GM12878 (cell line): ENCODE data around the gene MRTFA. TPM values are rescaled to one million over a fixed set of nuclear protein-coding genes. Genes with fewer than 3 reads are reported as not detected.

Experiments
- ASH2L ChIP-seq: fragments of 300-600, 200-600 bp; sonication (generic); IDR thresholded peaks from 2 replicates; pipeline ENCODE4 v1.6.1; 2017; ENCODE audit warnings: low read depth, mild to moderate bottlenecking, borderline replicate concordance
- CEBPB ChIP-seq, 2 experiments: fragments of 150-350 bp in 1 of 2; IDR thresholded peaks; 2 replicates each; pipeline ENCODE4 v1.6.1; 2012 to 2014; ENCODE audit warnings: low read depth in 2 of 2, low read length in 2 of 2, borderline replicate concordance in 1 of 2, inconsistent platforms in 1 of 2
- CEBPZ ChIP-seq: fragments of 150-350 bp; IDR thresholded peaks from 2 replicates; pipeline ENCODE4 v1.6.1; 2016; ENCODE audit warnings: low read depth, low read length
- DPF2 ChIP-seq: fragments of 450-650 bp; IDR thresholded peaks from 2 replicates; pipeline ENCODE4 v1.6.1; 2017; ENCODE audit warnings: mild to moderate bottlenecking
- EGR1 ChIP-seq, 2 experiments: IDR thresholded peaks; 1 replicate in 1 of 2; 2 replicates in 1 of 2; pipeline ENCODE4 v1.6.1; 2011 to 2012; ENCODE audit warnings: low read depth in 2 of 2, low read length in 2 of 2, borderline replicate concordance in 1 of 2, mild to moderate bottlenecking in 1 of 2, moderate library complexity in 1 of 2
- EZH2 ChIP-seq: IDR thresholded peaks from 2 replicates; pipeline ENCODE4 v1.6.1; 2012; ENCODE audit warnings: low read depth, mild to moderate bottlenecking, control low read depth, inconsistent platforms, low read length, borderline replicate concordance; ENCODE audit not compliant: control insufficient read depth
- HCFC1 ChIP-seq: fragments of 150-350 bp; IDR thresholded peaks from 2 replicates; pipeline ENCODE4 v1.6.1; 2014; ENCODE audit warnings: low read length
- IRF5 ChIP-seq: fragments of 450-650 bp; IDR thresholded peaks from 2 replicates; pipeline ENCODE4 v1.6.1; 2017; ENCODE audit warnings: borderline replicate concordance
- JUNB ChIP-seq: IDR thresholded peaks from 2 replicates; pipeline ENCODE4 v1.6.1; 2016; ENCODE audit warnings: antibody characterized with exemption, mild to moderate bottlenecking
- KLF5 ChIP-seq: fragments of 450-650 bp; IDR thresholded peaks from 2 replicates; pipeline ENCODE4 v1.6.1; 2014; ENCODE audit warnings: mild to moderate bottlenecking; ENCODE audit not compliant: partially characterized antibody
- NR2C1 ChIP-seq: fragments of 450-650 bp; IDR thresholded peaks from 2 replicates; pipeline ENCODE4 v1.6.1; 2017; ENCODE audit warnings: antibody characterized with exemption, mild to moderate bottlenecking, moderate library complexity
- PKNOX1 ChIP-seq: fragments of 450-650 bp; IDR thresholded peaks from 2 replicates; pipeline ENCODE4 v1.6.1; 2016; ENCODE audit warnings: mild to moderate bottlenecking
- RAD51 ChIP-seq: fragments of 450-650 bp; IDR thresholded peaks from 2 replicates; pipeline ENCODE4 v1.6.1; 2016; ENCODE audit warnings: moderate library complexity, mild to moderate bottlenecking, inconsistent platforms
- RB1 ChIP-seq: fragments of 450-650 bp; formaldehyde crosslinking; IDR thresholded peaks from 2 replicates; pipeline ENCODE4 v1.6.1; 2017; ENCODE audit warnings: mild to moderate bottlenecking, borderline replicate concordance
- STAT1 ChIP-seq: fragments of 450-650 bp; conservative IDR thresholded peaks from 2 replicates; pipeline ENCODE4 v1.6.1; 2014; ENCODE audit warnings: antibody characterized with exemption, mild to moderate bottlenecking
- TARDBP ChIP-seq: IDR thresholded peaks from 2 replicates; pipeline ENCODE4 v1.6.1; 2016; ENCODE audit warnings: borderline replicate concordance
- polyA plus RNA-seq, 11 experiments: library from polyadenylated mRNA; depleted of rRNA in 4 of 11; unstranded in 6 of 11; stranded (reverse) in 5 of 11; fragments of >200 nt; fragmentation: Nextera tagmentation in 4 of 11; fragmentation: Illumina TruSeq in 1 of 11; extraction: Ambion mirVana in 4 of 11; extraction: Trizol in 1 of 11; gene quantifications; 1 replicate in 1 of 11; 2 replicates in 10 of 11; pipeline versions ENCODE4 v1.2.1 to v1.2.3, GENCODE V29; 2011 to 2016; ENCODE audit warnings: inconsistent platforms in 2 of 11, missing spikeins in 2 of 11, low read depth in 1 of 11
- total RNA-seq, 4 experiments: library from RNA; depleted of rRNA in 3 of 4; stranded (reverse); fragments of >200 nt in 3 of 4; fragmentation: Illumina TruSeq in 1 of 4; extraction: Trizol in 1 of 4; gene quantifications; 2 replicates each; pipeline versions ENCODE4 v1.2.1 to v1.2.3, GENCODE V29; 2013 to 2021
- TF ChIP-seq, protein P1 (sequence below): fragments of 450-650 bp; IDR thresholded peaks from 2 replicates; pipeline ENCODE4 v1.6.1; 2018; ENCODE audit warnings: mild to moderate bottlenecking, low read depth, moderate library complexity; ENCODE audit not compliant: partially characterized antibody
- TF ChIP-seq, protein P2 (sequence below): fragments of 450-650 bp; IDR thresholded peaks from 2 replicates; pipeline ENCODE4 v1.6.1; 2017; ENCODE audit warnings: mild to moderate bottlenecking, low read depth, inconsistent platforms; ENCODE audit not compliant: poor library complexity, severe bottlenecking

MRTFA gene
- total and polyA plus RNA-seq, 10 of the 15 experiments (the other 5 are each of a cell fraction or from before 2014, with no cell fraction given): 2.0 to 63.9 (median 17.9) TPM

- TF ChIP-seq DPF2 (peak; percentile 49; the same call in 1 of the 2 replicates), HCFC1 (no peak), CEBPB (IDR thresholded peaks at IDR 0.05; ENCODE audit: borderline replicate concordance in 1 of 2, low read depth in 2 of 2, low read length in 2 of 2) (no peak), KLF5 (no peak), EGR1 (IDR thresholded peaks at IDR 0.05; ENCODE audit: borderline replicate concordance in 1 of 2, low read depth in 2 of 2, low read length in 2 of 2) (peak in 1 of 2 experiments; percentile 53; a peak in 2 of 3 replicates), IRF5 (no peak), JUNB (no peak), NR2C1 (no peak), STAT1 (no peak), CEBPZ (no peak), TARDBP (no peak), ASH2L (no peak), RAD51 (no peak), RB1 (no peak), EZH2 (no peak), PKNOX1 (peak; percentile 8; the same call in 1 of the 2 replicates)
- TF ChIP-seq, protein P1, sequence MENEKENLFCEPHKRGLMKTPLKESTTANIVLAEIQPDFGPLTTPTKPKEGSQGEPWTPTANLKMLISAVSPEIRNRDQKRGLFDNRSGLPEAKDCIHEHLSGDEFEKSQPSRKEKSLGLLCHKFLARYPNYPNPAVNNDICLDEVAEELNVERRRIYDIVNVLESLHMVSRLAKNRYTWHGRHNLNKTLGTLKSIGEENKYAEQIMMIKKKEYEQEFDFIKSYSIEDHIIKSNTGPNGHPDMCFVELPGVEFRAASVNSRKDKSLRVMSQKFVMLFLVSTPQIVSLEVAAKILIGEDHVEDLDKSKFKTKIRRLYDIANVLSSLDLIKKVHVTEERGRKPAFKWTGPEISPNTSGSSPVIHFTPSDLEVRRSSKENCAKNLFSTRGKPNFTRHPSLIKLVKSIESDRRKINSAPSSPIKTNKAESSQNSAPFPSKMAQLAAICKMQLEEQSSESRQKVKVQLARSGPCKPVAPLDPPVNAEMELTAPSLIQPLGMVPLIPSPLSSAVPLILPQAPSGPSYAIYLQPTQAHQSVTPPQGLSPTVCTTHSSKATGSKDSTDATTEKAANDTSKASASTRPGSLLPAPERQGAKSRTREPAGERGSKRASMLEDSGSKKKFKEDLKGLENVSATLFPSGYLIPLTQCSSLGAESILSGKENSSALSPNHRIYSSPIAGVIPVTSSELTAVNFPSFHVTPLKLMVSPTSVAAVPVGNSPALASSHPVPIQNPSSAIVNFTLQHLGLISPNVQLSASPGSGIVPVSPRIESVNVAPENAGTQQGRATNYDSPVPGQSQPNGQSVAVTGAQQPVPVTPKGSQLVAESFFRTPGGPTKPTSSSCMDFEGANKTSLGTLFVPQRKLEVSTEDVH: no peak
- TF ChIP-seq, protein P2, sequence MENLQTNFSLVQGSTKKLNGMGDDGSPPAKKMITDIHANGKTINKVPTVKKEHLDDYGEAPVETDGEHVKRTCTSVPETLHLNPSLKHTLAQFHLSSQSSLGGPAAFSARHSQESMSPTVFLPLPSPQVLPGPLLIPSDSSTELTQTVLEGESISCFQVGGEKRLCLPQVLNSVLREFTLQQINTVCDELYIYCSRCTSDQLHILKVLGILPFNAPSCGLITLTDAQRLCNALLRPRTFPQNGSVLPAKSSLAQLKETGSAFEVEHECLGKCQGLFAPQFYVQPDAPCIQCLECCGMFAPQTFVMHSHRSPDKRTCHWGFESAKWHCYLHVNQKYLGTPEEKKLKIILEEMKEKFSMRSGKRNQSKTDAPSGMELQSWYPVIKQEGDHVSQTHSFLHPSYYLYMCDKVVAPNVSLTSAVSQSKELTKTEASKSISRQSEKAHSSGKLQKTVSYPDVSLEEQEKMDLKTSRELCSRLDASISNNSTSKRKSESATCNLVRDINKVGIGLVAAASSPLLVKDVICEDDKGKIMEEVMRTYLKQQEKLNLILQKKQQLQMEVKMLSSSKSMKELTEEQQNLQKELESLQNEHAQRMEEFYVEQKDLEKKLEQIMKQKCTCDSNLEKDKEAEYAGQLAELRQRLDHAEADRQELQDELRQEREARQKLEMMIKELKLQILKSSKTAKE: no peak
These were observed 236.4 kb downstream of the MRTFA start (continued) for GRCh38 chr22:40400159-40400558.
